GM19397 (cell line): ENCODE measurements around the gene LPP.

Experiments used
- ATAC-seq: cut with Tn5 transposase; IDR thresholded peaks from one replicate; pipeline ENCODE4 v1.9.1; 2021; ENCODE audit warnings: mild to moderate bottlenecking, moderate library complexity; ENCODE audit not compliant: unreplicated experiment

LPP gene

GRCh38 chr3:188169830-188170455 lies 16.0 kb downstream of the LPP start:
- ATAC-seq: no peak

GRCh38 chr3:188170461-188171459 lies 16.8 kb downstream of the LPP start:
- ATAC-seq: no peak

DNA sequence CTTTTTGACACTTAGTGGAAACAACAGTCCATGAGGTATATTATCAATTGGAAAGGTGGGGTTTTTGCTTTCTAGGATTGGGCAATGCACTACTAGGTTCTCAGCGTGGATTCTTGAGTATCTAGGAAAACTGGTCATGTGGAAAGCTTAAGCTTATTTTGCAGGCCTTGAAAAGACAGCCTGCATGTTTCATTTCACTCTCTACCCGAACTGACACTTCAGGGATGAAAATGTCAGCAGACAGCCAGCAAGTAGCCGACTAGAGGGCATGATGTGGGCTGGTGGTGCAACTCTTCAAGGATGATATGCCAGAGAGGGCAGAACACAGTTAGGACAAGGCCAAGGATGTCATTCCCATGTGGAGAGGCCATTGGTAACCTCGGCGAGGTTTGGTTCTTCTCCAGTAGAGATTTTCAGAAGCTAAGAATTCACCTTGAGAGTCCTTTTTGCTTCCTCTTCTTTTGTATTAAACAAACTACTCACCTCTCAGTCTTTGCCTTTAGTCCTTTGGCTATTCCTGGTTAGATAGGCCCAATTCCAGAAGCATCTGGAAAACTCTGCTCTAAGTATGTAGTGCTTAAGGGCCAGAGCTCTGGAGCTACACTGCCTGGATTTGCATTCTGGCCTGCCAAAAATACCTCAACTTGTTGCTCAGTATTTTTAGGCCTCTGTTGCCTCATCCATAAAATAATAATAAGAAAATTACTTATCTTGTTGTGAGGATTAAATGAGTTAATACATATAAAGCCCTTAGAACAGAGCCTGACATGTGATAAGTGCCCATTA lies 17.9 kb downstream of the LPP start:
- no peak for ATAC-seq

- no peak for ATAC-seq
These were observed 20.5 kb downstream of the LPP start for GRCh38 chr3:188174317-188175044.

GRCh38 chr3:188176476-188176875 lies 22.5 kb downstream of the LPP start:
- no peak for ATAC-seq

DNA sequence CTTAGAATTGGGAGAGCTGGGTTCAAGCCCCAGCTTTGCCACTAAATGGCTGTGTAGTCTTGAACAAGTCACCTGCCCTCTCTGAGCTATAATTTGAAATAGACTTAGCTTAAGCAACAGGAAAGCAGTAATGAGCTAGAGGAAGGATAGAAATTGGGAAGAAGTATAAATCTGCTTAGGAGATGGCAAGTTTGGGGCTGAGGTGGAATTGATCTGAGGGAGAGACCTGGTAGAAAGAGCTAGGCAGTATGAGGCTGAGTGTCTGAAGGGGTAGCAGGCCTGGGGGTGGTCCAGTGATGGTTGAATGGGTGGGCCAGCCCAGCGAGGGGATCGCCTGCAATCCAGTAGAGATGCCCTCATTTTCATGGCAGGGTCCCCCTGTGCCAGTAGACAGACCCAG lies 22.9 kb downstream of the LPP start:
- no peak for ATAC-seq

DNA sequence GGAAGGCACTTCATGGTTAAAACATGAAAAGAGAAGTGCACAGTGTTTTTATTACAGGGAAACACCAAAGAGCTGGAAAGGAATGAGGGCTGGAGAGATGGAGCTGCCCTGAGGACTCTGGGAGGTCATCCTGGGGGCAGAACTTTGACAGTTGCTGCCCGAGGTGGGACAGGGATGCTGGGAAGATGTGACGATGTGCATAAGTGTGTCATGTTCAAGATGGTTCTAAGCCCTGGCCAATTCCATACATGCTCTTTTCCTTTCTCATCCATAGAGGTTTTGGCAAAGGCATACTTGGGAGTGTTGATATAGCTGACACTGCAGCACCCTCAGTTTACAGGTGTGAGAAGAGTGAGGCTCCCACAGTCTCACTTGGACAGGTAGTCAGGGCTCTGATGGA lies 23.8 kb downstream of the LPP start:
- ATAC-seq: no peak

DNA sequence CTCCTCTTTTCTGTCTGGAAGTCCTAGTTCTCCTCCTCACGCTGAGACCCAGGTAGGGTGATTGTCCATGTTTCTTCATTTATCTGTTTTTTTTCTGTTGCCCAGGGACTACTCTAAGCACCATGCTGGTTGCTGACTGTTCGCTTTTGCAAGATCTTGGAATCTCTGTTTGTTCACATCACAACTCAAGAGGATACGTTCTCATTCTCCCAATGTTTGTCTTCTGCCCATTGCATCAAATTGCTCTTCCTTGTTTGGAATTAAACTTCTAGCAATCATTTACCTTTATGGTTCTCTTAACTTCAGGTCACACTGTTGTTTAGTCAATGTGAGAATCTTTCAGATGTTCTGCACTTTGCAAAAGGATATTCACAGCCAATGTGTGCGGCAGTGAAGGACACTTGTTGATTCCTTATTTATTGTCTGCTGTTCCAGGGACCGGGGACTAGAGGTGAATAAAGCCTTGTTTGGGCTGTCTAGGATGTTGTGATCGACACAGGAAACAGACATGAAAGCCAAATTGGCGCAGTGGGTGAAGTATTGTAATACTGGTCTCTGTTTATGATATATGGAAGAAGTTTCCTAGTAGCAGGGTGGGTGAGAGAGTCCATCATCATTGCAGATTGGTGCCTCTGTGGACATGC lies 24.5 kb downstream of the LPP start:
- ATAC-seq: no peak

GRCh38 chr3:188179006-188179966 lies 25.3 kb downstream of the LPP start:
- no peak for ATAC-seq

DNA sequence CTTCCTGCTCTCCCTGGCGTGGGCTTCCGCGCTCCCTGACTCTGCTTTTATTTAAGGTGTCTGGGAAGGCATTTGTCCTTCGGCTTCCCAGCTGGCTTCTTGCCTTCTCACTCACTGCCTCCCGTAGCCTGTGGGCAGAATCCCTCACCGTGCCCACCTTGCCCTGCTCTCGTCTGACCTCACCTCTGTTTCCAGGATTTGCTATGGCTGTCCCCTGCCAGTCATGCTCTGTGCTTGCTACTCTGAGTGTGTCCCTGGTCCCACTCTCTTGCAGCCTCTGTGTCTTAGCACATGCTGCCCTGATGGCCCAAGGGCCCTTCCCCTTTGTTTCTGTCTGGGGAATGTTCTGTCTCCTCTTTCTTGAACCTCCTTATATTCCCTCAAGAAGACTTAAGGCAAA lies 26.2 kb downstream of the LPP start:
- ATAC-seq: no peak

DNA sequence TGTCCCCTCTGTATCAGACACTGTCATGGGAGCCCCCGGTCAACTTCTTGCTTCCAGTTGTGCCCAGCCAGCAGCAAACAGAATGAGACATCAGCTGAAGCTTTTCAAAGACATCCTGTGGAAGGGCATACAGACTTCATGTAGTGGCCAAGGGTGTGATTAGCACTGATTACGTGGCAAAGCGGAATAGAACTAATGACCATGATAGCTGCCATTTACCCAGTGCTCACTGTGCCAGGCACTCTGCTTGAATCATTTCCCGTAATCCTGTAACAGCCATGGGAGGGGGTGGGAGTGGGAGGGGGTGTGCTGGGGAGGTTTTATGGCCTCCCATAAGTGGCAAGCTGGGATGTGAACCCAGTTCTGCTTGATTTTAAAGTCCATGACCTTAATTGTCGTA lies 29.5 kb downstream of the LPP start:
- no peak for ATAC-seq

- no peak for ATAC-seq
These were observed 30.2 kb downstream of the LPP start for GRCh38 chr3:188184160-188184559.

DNA sequence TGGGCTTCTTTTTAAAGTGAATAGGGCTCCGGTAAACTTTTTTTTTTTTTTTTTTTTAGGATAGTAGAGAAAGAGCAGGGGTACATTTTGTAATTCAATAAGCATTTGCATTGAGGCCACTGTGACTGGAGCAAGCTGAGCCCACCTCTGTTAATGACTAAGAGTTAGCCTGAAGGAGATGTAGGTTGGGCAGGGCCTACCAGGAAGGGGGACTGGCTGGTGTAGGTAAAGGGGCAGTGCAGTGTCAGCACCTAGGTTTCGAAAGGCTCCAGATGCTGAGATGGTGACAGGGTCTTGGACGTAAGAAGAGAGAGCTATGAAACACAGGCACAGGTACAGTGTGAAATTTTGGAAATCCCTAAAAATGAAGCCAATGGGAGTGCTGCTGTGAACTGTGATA lies 30.7 kb downstream of the LPP start:
- no peak for ATAC-seq

GRCh38 chr3:188185717-188186251 lies 31.8 kb downstream of the LPP start:
- ATAC-seq: no peak

- no peak for ATAC-seq
These were observed 33.1 kb downstream of the LPP start for GRCh38 chr3:188187053-188187452.

- ATAC-seq: no peak
These were observed 35.0 kb downstream of the LPP start for GRCh38 chr3:188188911-188189310.

GRCh38 chr3:188191460-188191859 lies 37.5 kb downstream of the LPP start:
- ATAC-seq: no peak

GRCh38 chr3:188192034-188192433 lies 38.1 kb downstream of the LPP start:
- ATAC-seq: no peak

- no peak for ATAC-seq
These were observed 40.4 kb downstream of the LPP start for GRCh38 chr3:188194332-188194731.
